ENCODE data around the gene DMAC2L. TPM values are rescaled to one million over a fixed set of nuclear protein-coding genes. Genes with fewer than 3 reads are reported as not detected.

The DMAC2L gene
- total and polyA plus RNA-seq, 2 donors (not counting 1 experiment from before 2014, with no cell fraction given): 19.0 to 40.0 TPM

- H4K20me1 ChIP-seq (ENCODE audit: control insufficient read depth, insufficient read depth, low read length, poor library complexity, severe bottlenecking): no peaks in the 10 kb centered on the region
- peak overlapping the region; percentile 14 for H2AFZ ChIP-seq (ENCODE audit: insufficient read depth, low read depth, low read length, poor library complexity, severe bottlenecking)
- no peaks in the 10 kb centered on the region for H3K79me2 ChIP-seq (ENCODE audit: control insufficient read depth, insufficient read depth, low read length)
- TF ChIP-seq EZH2 (IDR thresholded peaks at IDR 0.05; ENCODE audit: borderline replicate concordance, insufficient read depth, low read depth, low read length, poor library complexity, severe bottlenecking) (no peak), CTCF (IDR thresholded peaks at IDR 0.05) (peak; percentile 44)
- Mint-ChIP-seq H3K4me1 (peaks cover 13% of the 10 kb centered on the region), H3K27ac (no peak overlapping the region), H3K4me3 (no peak overlapping the region), H3K9me3 (ENCODE audit: insufficient read depth) (no peaks in the 10 kb centered on the region), H3K27me3 (no peaks in the 10 kb centered on the region)
- no peaks in the 10 kb centered on the region for H3K27me3 ChIP-seq (replicated peaks in 1 of 4; ENCODE audit: control extremely low read depth in 1 of 4, control insufficient read depth in 3 of 4, insufficient read depth in 4 of 4, low read length in 3 of 4)
- H3K4me3 ChIP-seq (ENCODE audit: control extremely low read depth in 1 of 5, extremely low read depth in 1 of 5, insufficient read depth in 1 of 5, low read depth in 2 of 5, low read length in 4 of 5): no peak overlapping the region
- DNase-seq: peak; percentile 70
- H3K4me2 ChIP-seq (replicated peaks; ENCODE audit: low read depth, low read length, poor library complexity, severe bottlenecking): no peak overlapping the region
- ChIA-PET POLR2A (interaction anchor here (0.5 to 0.7 kb wide), 2 partner anchors 23 to 407 kb away, joined by 4 to 10 read pairs; no protein-coding TSS in a partner anchor), CTCF (interaction anchor here (0.6 to 1.4 kb wide), 12 partner anchors 15 to 517 kb away, joined by 3 to 8 read pairs (median 4); partner anchors contain the start of gene MAP4K5)
- H3K4me1 ChIP-seq (ENCODE audit: control insufficient read depth in 2 of 2, insufficient read depth in 2 of 2, low read length in 2 of 2): peaks cover 5 to 8% of the 10 kb centered on the region in 2 donors
- H3K27ac ChIP-seq (ENCODE audit: low read length in 2 of 2): no peak overlapping the region
- intact Hi-C loops (cut with micrococcal nuclease): loop anchor here (2.0 kb wide), 2 partner anchors 54 to 190 kb away; partner anchors contain the start of genes CDKL1 and MAP4K5
- 8% methylated on average over 6 of the region's 8 CpGs for WGBS (ENCODE audit: insufficient coverage)
- ATAC-seq (ENCODE audit: low read depth): peak; percentile 67
- H3K9ac ChIP-seq (ENCODE audit: low read length): no peak overlapping the region
- H3K9me3 ChIP-seq (ENCODE audit: control extremely low read depth in 1 of 3, control insufficient read depth in 2 of 3, insufficient read depth in 1 of 3, low read length in 2 of 3): no peaks in the 10 kb centered on the region
- peaks cover 0 to 10% of the 10 kb centered on the region in 2 experiments for H3K36me3 ChIP-seq (replicated peaks in 1 of 2; ENCODE audit: control extremely low read depth in 1 of 2, control insufficient read depth in 1 of 2, extremely low read depth in 1 of 2, insufficient read depth in 2 of 2, low read length in 1 of 2)
Measured at GRCh38 chr14:50342221-50343078, 30.3 kb downstream of the DMAC2L start.

- Histone ChIP-seq H3K4me2 (replicated peaks; ENCODE audit: low read depth, low read length, poor library complexity, severe bottlenecking) (no peak overlapping the region), H3K9ac (ENCODE audit: low read length) (no peak overlapping the region), H4K20me1 (ENCODE audit: control insufficient read depth, insufficient read depth, low read length, poor library complexity, severe bottlenecking) (no peaks in the 10 kb centered on the region), H3K27me3 (replicated peaks in 1 of 4; ENCODE audit: control extremely low read depth in 1 of 4, control insufficient read depth in 3 of 4, insufficient read depth in 4 of 4, low read length in 3 of 4) (no peaks in the 10 kb centered on the region), H3K27ac (ENCODE audit: low read length in 2 of 2) (no peak overlapping the region), H3K4me1 (ENCODE audit: control insufficient read depth in 2 of 2, insufficient read depth in 2 of 2, low read length in 2 of 2) (peaks cover 5 to 8% of the 10 kb centered on the region in 2 donors), H3K4me3 (ENCODE audit: control extremely low read depth in 1 of 5, extremely low read depth in 1 of 5, insufficient read depth in 1 of 5, low read depth in 2 of 5, low read length in 4 of 5) (no peak overlapping the region), H3K9me3 (ENCODE audit: control extremely low read depth in 1 of 3, control insufficient read depth in 2 of 3, insufficient read depth in 1 of 3, low read length in 2 of 3) (no peaks in the 10 kb centered on the region), H2AFZ (ENCODE audit: insufficient read depth, low read depth, low read length, poor library complexity, severe bottlenecking) (no peak overlapping the region), H3K79me2 (ENCODE audit: control insufficient read depth, insufficient read depth, low read length) (no peaks in the 10 kb centered on the region), H3K36me3 (replicated peaks in 1 of 2; ENCODE audit: control extremely low read depth in 1 of 2, control insufficient read depth in 1 of 2, extremely low read depth in 1 of 2, insufficient read depth in 2 of 2, low read length in 1 of 2) (peaks cover 0 to 10% of the 10 kb centered on the region in 2 experiments)
- no peak for TF ChIP-seq CTCF (IDR thresholded peaks at IDR 0.05)
- TF ChIP-seq EZH2 (IDR thresholded peaks at IDR 0.05; ENCODE audit: borderline replicate concordance, insufficient read depth, low read depth, low read length, poor library complexity, severe bottlenecking): no peak
- ATAC-seq (ENCODE audit: low read depth) (no peak), DNase-seq (no peak)
- Mint-ChIP-seq H3K4me3 (no peak overlapping the region), H3K4me1 (peaks cover 13% of the 10 kb centered on the region), H3K27ac (no peak overlapping the region), H3K27me3 (no peaks in the 10 kb centered on the region), H3K9me3 (ENCODE audit: insufficient read depth) (no peaks in the 10 kb centered on the region)
- WGBS (ENCODE audit: insufficient coverage): no CpG with 5 or more reads among the region's 1 CpG
- ChIA-PET POLR2A (no interaction called here), CTCF (interaction anchor here (1.1 to 1.4 kb wide), 6 partner anchors 14 to 188 kb away, joined by 3 to 8 read pairs (median 4); partner anchors contain the start of gene MAP4K5)
- intact Hi-C loops (cut with micrococcal nuclease): loop anchor here (2.0 kb wide), 2 partner anchors 53 to 189 kb away; partner anchors contain the start of genes CDKL1 and MAP4K5
Measured at GRCh38 chr14:50343434-50343833, 31.3 kb downstream of the DMAC2L start.
